ENCODE results near the gene DIO1.
A peak's percentile ranks its signal among the peaks of the same experiment; 100 is the strongest.
"Not testable (repeated sequence)": the region's sequence is repeated elsewhere in the genome, so short reads cannot be mapped to it uniquely, and the experiment has no call there.

Gene DIO1

GRCh38 chr1:53871221-53871620 is 22.8 kb upstream of the DIO1 start:
- Histone ChIP-seq H3K9ac (no peak overlapping the region), H3K27ac (no peak overlapping the region), H3K27me3 (ENCODE audit: insufficient read depth, low read depth) (no peaks in the 10 kb centered on the region), H3K4me1 (ENCODE audit: low read depth, poor library complexity, severe bottlenecking) (no peaks in the 10 kb centered on the region), H3K79me2 (ENCODE audit: insufficient read depth, low read depth) (no peaks in the 10 kb centered on the region), H4K20me1 (ENCODE audit: insufficient read depth) (no peaks in the 10 kb centered on the region), H3K4me3 (IDR thresholded peaks at IDR 0.05; ENCODE audit: insufficient read depth, low read depth, low read length) (no peak overlapping the region), H3K4me2 (no peak overlapping the region), H3K36me3 (ENCODE audit: insufficient read depth) (no peaks in the 10 kb centered on the region), H2AFZ (ENCODE audit: low read depth) (no peak overlapping the region)
- TF ChIP-seq CTCF (conservative IDR thresholded peaks at IDR 0.05; ENCODE audit: low read depth, low read length): no peak

GRCh38 chr1:53871773-53872484 is 22.1 kb upstream of the DIO1 start:
- Histone ChIP-seq H3K79me2 (ENCODE audit: insufficient read depth, low read depth) (no peaks in the 10 kb centered on the region), H2AFZ (ENCODE audit: low read depth) (no peak overlapping the region), H3K4me2 (no peak overlapping the region), H4K20me1 (ENCODE audit: insufficient read depth) (no peaks in the 10 kb centered on the region), H3K4me3 (IDR thresholded peaks at IDR 0.05; ENCODE audit: insufficient read depth, low read depth, low read length) (no peak overlapping the region), H3K27me3 (ENCODE audit: insufficient read depth, low read depth) (no peaks in the 10 kb centered on the region), H3K9ac (no peak overlapping the region), H3K4me1 (ENCODE audit: low read depth, poor library complexity, severe bottlenecking) (no peaks in the 10 kb centered on the region), H3K36me3 (ENCODE audit: insufficient read depth) (no peaks in the 10 kb centered on the region), H3K27ac (no peak overlapping the region)
- TF ChIP-seq CTCF (conservative IDR thresholded peaks at IDR 0.05; ENCODE audit: low read depth, low read length): no peak

- not testable (repeated sequence) for H3K36me3 ChIP-seq (ENCODE audit: insufficient read depth); H3K27ac ChIP-seq; H3K79me2 ChIP-seq (ENCODE audit: insufficient read depth, low read depth); H3K4me2 ChIP-seq; H3K9ac ChIP-seq; H4K20me1 ChIP-seq (ENCODE audit: insufficient read depth); H2AFZ ChIP-seq (ENCODE audit: low read depth); H3K4me1 ChIP-seq (ENCODE audit: low read depth, poor library complexity, severe bottlenecking); H3K4me3 ChIP-seq (IDR thresholded peaks at IDR 0.05; ENCODE audit: insufficient read depth, low read depth, low read length); H3K27me3 ChIP-seq (ENCODE audit: insufficient read depth, low read depth)
Measured at GRCh38 chr1:53875150-53875549, 18.8 kb upstream of the DIO1 start.

- TF ChIP-seq CTCF (conservative IDR thresholded peaks at IDR 0.05; ENCODE audit: low read depth, low read length): peak; percentile 88
Measured at GRCh38 chr1:53878492-53879105, 15.4 kb upstream of the DIO1 start.

GRCh38 chr1:53881853-53882252 is 12.1 kb upstream of the DIO1 start:
- H3K79me2 ChIP-seq (ENCODE audit: insufficient read depth, low read depth); H3K27ac ChIP-seq; H2AFZ ChIP-seq (ENCODE audit: low read depth); H4K20me1 ChIP-seq (ENCODE audit: insufficient read depth); H3K4me1 ChIP-seq (ENCODE audit: low read depth, poor library complexity, severe bottlenecking); H3K4me2 ChIP-seq; H3K4me3 ChIP-seq (IDR thresholded peaks at IDR 0.05; ENCODE audit: insufficient read depth, low read depth, low read length); H3K36me3 ChIP-seq (ENCODE audit: insufficient read depth); H3K9ac ChIP-seq; H3K27me3 ChIP-seq (ENCODE audit: insufficient read depth, low read depth): not testable (repeated sequence)

More at GRCh38 chr1:53878492-53879105, 15.4 kb upstream of the DIO1 start:
- Histone ChIP-seq H3K4me2 (no peak overlapping the region), H3K9ac (no peak overlapping the region), H3K79me2 (ENCODE audit: insufficient read depth, low read depth) (no peaks in the 10 kb centered on the region), H3K4me1 (ENCODE audit: low read depth, poor library complexity, severe bottlenecking) (no peaks in the 10 kb centered on the region), H3K27ac (no peak overlapping the region), H3K4me3 (IDR thresholded peaks at IDR 0.05; ENCODE audit: insufficient read depth, low read depth, low read length) (no peak overlapping the region), H2AFZ (ENCODE audit: low read depth) (no peak overlapping the region), H3K36me3 (ENCODE audit: insufficient read depth) (no peaks in the 10 kb centered on the region), H3K27me3 (ENCODE audit: insufficient read depth, low read depth) (no peaks in the 10 kb centered on the region), H4K20me1 (ENCODE audit: insufficient read depth) (no peaks in the 10 kb centered on the region)

- not testable (repeated sequence) for H3K4me1 ChIP-seq (ENCODE audit: low read depth, poor library complexity, severe bottlenecking); H3K27me3 ChIP-seq (ENCODE audit: insufficient read depth, low read depth); H3K36me3 ChIP-seq (ENCODE audit: insufficient read depth)
Measured at GRCh38 chr1:53883600-53883999, 10.4 kb upstream of the DIO1 start.

More at GRCh38 chr1:53883600-53883999, 10.4 kb upstream of the DIO1 start:
- not testable (repeated sequence) for H3K9ac ChIP-seq; H3K27ac ChIP-seq; H2AFZ ChIP-seq (ENCODE audit: low read depth); H3K4me2 ChIP-seq; H3K4me3 ChIP-seq (IDR thresholded peaks at IDR 0.05; ENCODE audit: insufficient read depth, low read depth, low read length); H3K79me2 ChIP-seq (ENCODE audit: insufficient read depth, low read depth); H4K20me1 ChIP-seq (ENCODE audit: insufficient read depth)

Data from KMS-11 (cell line).